GM10248 (cell line): ENCODE data around the gene LRFN3.
A peak's percentile ranks its signal among the peaks of the same experiment; 100 is the strongest.
"Not testable (repeated sequence)": the region's sequence is repeated elsewhere in the genome, so short reads cannot be mapped to it uniquely, and the experiment has no call there.

Experiments used
- CTCF ChIA-PET: fragments of 300-600 bp; sonication (Branson Sonifier 250); formaldehyde crosslinking; extraction: SDS; loops from one replicate; lab custom pipeline; 2021; ENCODE audit warnings: antibody characterized with exemption; lab: Yijun Ruan, JAX
- POLR2A ChIA-PET: fragments of 350-650 bp; sonication (Branson Sonifier 250); formaldehyde crosslinking; extraction: SDS; loops from one replicate; lab custom pipeline; 2020; ENCODE audit warnings: antibody characterized with exemption; lab: Yijun Ruan, JAX
- DNase-seq: peaks from one replicate; pipeline ENCODE4 v3.0.0; 2012; ENCODE audit errors: extremely low spot score
- CTCF ChIP-seq: IDR thresholded peaks from 2 replicates; pipeline ENCODE4 v1.5.1; 2012; ENCODE audit warnings: mild to moderate bottlenecking, low read depth; ENCODE audit errors: extremely low read depth, missing control alignments, control extremely low read depth

LRFN3 gene

GRCh38 chr19:35904311-35905068 lies 31.7 kb upstream of the LRFN3 start:
- POLR2A ChIA-PET: no interaction called here
- CTCF ChIA-PET: interaction anchor here (1.3 to 2.5 kb wide), 3 partner anchors 11 to 27 kb away, joined by 3 to 10 read pairs (median 3); no protein-coding TSS in a partner anchor
- no peak for TF ChIP-seq CTCF
- DNase-seq: no peak

GRCh38 chr19:35905178-35905727 lies 30.9 kb upstream of the LRFN3 start:
- CTCF ChIA-PET: interaction anchor here (1.4 to 2.0 kb wide), 2 partner anchors 23 to 26 kb away, joined by 5 to 8 read pairs; no protein-coding TSS in a partner anchor
- no peak for DNase-seq
- TF ChIP-seq CTCF: no peak
- POLR2A ChIA-PET: no interaction called here

GRCh38 chr19:35907377-35907745 lies 28.8 kb upstream of the LRFN3 start:
- no peak for DNase-seq
- no peak for TF ChIP-seq CTCF
- CTCF ChIA-PET: interaction anchor here (2.0 kb wide), 1 partner anchor 24 kb away, joined by 8 read pairs; no protein-coding TSS in a partner anchor
- POLR2A ChIA-PET: no interaction called here

GRCh38 chr19:35908010-35908441 lies 28.1 kb upstream of the LRFN3 start, which contains the start of gene TYROBP:
TYROBP (minus strand) TSS chr19:35908295; CDS start chr19:35908228, 67 bp downstream.
- no peak for DNase-seq
- CTCF ChIA-PET: interaction anchor here (0.8 to 1.6 kb wide), 2 partner anchors 10 to 27 kb away, joined by 3 to 5 read pairs; no protein-coding TSS in a partner anchor

GRCh38 chr19:35908973-35909683 lies 27.0 kb upstream of the LRFN3 start:
- POLR2A ChIA-PET: interaction anchor here (0.8 kb wide), 1 partner anchor 8 kb away, joined by 4 read pairs; no protein-coding TSS in a partner anchor
- DNase-seq: peak; percentile 67
- CTCF ChIA-PET: interaction anchor here (0.8 to 1.6 kb wide), 3 partner anchors 9 to 28 kb away, joined by 3 to 5 read pairs (median 5); no protein-coding TSS in a partner anchor
- TF ChIP-seq CTCF: no peak

More at GRCh38 chr19:35908010-35908441, 28.1 kb upstream of the LRFN3 start, which contains the start of gene TYROBP:
- no peak for TF ChIP-seq CTCF
- POLR2A ChIA-PET: no interaction called here

GRCh38 chr19:35909684-35910035 lies 26.5 kb upstream of the LRFN3 start:
- ChIA-PET POLR2A (interaction anchor here (0.8 kb wide), 1 partner anchor 9 kb away, joined by 4 read pairs; no protein-coding TSS in a partner anchor), CTCF (interaction anchor here (1.1 kb wide), 1 partner anchor 21 kb away, joined by 5 read pairs; no protein-coding TSS in a partner anchor)
- TF ChIP-seq CTCF: no peak
- no peak for DNase-seq

GRCh38 chr19:35910355-35910754 lies 25.8 kb upstream of the LRFN3 start:
- DNase-seq, CTCF ChIA-PET, POLR2A ChIA-PET: not testable (repeated sequence)
